Renal cortical epithelial cell (primary cell): ENCODE measurements around the gene COX8A. TPM values are rescaled to one million over a fixed set of nuclear protein-coding genes. Genes with fewer than 3 reads are reported as not detected.

Experiments
- DNase-seq: peaks from one replicate; pipeline ENCODE4 v3.0.0-alpha.2; 2011; ENCODE audit warnings: low read depth
- total RNA-seq: library from RNA; depleted of rRNA; stranded (reverse); fragments of >200 nt; gene quantifications from 2 replicates; pipeline ENCODE4 v1.2.3, GENCODE V29; 2014

The COX8A gene
- total RNA-seq, 1 donor from 2014 or later = 257 TPM

GRCh38 chr11:64019106-64020037 is 45.0 kb downstream of the COX8A start:
- DNase-seq = no peak

DNA sequence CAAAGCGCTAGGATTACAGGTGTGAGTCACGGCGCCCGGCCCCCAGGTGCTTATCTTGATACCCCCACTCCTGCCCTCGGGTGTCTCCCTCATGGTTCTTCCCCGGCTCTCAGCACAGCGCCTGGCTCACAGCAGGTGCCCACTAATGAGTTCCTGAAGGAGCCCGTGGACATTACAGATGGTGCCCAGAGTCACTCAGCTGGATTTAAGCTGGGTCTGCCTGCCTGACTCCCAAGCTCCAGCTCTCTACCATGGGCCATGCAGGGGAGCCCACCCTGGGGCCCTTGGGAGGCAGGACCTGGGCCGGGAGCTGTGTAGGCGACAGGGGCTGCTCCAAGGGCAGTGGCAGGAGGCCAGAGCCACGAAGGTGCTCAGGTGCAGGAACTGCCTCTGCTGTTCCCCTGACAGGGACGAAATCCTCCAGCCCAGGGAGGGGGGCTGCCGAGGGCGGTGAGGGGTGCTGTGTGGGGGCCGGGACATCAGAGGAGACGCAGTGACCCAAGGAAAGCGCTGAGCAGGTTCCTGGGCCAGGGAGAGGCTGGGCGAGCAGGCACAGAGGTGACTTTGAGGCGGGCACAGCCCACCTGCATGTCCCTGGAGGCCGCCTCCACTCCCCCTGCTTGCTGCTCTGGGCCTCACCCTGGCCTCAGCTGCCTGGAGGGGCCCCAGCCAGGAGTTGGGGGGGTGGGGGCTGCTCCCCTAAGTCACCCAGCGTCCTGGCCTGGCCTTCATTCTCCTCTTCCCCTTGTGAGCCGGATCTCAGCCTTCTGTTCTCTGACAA is 46.7 kb downstream of the COX8A start:
- DNase-seq = no peak

- DNase-seq = no peak
Measured at GRCh38 chr11:64021757-64022093, 47.3 kb downstream of the COX8A start.

GRCh38 chr11:64022125-64022784 is 47.8 kb downstream of the COX8A start:
- no peak for DNase-seq

DNA sequence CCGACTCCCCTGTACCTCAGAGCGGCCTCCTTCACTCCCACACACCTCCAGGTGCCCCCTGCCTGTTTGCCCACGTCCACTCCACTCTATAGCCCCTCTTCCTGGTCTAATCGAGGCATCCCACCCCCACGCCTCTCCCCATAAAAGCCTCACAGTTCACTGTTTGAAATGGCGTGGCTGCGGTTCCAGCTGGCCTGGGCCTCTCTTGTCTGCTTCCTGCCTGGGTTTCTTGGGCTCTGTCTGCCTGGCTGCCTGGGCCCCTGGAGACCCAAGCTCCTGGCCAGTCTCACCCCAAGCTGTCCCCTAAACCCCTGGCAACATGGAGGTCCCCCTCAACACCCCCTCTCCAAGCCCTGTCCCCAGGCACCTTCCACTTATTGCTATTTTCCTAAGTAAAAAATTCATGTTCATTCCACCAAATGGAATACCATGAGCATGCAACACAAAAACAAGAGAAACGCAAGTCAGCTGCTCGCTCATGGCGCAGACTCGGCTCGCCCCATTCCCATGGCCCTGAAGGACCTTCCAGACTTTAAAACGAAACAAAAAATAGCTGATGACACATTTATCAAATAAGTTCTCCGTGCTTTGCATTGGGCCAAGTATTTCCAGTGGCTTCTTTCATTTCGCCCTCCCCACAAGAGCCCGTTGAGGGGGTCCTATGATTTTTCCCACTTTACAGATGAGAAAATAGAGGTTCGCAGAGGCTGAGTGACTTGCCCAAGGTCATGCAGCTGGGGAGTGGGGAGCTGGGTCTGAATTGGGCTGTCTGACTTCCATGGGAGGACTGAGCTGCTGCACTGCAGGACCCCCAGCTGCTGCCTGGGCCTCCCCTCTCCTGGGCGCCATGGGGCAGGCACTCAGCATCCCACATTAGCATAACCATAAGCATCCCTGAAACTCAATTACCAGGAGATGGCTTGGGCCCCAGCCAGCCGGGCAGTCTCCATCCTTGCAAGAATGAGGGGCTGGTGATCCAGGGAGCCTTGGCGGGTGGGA is 49.6 kb downstream of the COX8A start:
- DNase-seq = no peak

- no peak for DNase-seq
Measured at GRCh38 chr11:64025205-64025604, 50.8 kb downstream of the COX8A start.

Other genes with a start within 250 kb of the COX8A start
- gene ZFTA, start 205.8 kb upstream of the COX8A start, total RNA-seq = 8.9 and 18.4 TPM in 2 replicates
- 11.8 and 12.6 TPM in 2 replicates for gene SPINDOC, start 161.2 kb upstream of the COX8A start, total RNA-seq
- gene MARK2, start 135.5 kb upstream of the COX8A start, total RNA-seq = 12.5 and 25.2 TPM in 2 replicates
- 0.35 and 1.6 TPM in 2 replicates for gene RCOR2, start 57.5 kb upstream of the COX8A start, total RNA-seq
- 7.1 and 25.8 TPM in 2 replicates for gene NAA40, start 35.6 kb upstream of the COX8A start, total RNA-seq
- 55.7 and 71.0 TPM in 2 replicates for gene OTUB1, start 11.8 kb downstream of the COX8A start, total RNA-seq
- gene FLRT1, start 61.3 kb downstream of the COX8A start, total RNA-seq = 0.05 TPM in 1 of 2 replicates, not detected in the other
- gene MACROD1, start 191.5 kb downstream of the COX8A start, total RNA-seq = 9.3 and 18.4 TPM in 2 replicates
- 174 and 201 TPM in 2 replicates for gene STIP1, start 211.6 kb downstream of the COX8A start, total RNA-seq
- gene FERMT3, start 232.1 kb downstream of the COX8A start, total RNA-seq = 0.17 TPM in 1 of 2 replicates, not detected in the other